GM13976 (cell line): ENCODE results near the gene PRDX2.
"Not testable (repeated sequence)": the region's sequence is repeated elsewhere in the genome, so short reads cannot be mapped to it uniquely, and the experiment has no call there.

ENCODE experiments used
- DNase-seq: peaks from one replicate; pipeline ENCODE4 v3.0.0; 2012; ENCODE audit warnings: low spot score
- in situ Hi-C: fragments of 300-500 bp; cut with MboI; formaldehyde crosslinking; loops from one replicate; pipeline ENCODE4 v1.12.0; 2022; ENCODE audit warnings: low sequenced_read_pairs, mixed read lengths, inconsistent platforms; ENCODE audit not compliant: unreplicated experiment
- TF ChIP-seq, protein P1 (sequence below): IDR thresholded peaks from 2 replicates; pipeline ENCODE4 v1.5.1; 2012; ENCODE audit warnings: borderline replicate concordance, mild to moderate bottlenecking; ENCODE audit not compliant: insufficient read depth; ENCODE audit errors: extremely low read depth, missing control alignments, control extremely low read depth

PRDX2 gene

DNA sequence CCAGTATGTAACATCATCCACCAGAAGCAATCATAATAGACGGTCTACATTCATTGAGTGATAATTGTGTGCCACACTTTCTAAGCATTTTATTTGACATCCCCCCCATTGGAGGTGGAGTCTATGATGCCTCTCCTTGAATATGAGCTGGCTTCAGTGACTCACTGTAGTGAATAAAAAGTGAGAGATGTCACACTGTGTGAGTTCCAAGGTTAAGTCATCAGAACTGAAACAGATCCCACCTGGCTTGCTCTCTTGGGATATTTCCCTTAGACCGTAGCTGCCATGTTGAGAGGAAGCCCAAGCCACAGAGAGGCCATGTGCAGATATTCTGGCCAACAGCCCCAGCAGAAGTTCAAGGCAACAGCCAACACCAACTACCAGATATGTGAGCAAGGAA lies 20.2 kb upstream of the PRDX2 start:
- TF ChIP-seq, protein P1, sequence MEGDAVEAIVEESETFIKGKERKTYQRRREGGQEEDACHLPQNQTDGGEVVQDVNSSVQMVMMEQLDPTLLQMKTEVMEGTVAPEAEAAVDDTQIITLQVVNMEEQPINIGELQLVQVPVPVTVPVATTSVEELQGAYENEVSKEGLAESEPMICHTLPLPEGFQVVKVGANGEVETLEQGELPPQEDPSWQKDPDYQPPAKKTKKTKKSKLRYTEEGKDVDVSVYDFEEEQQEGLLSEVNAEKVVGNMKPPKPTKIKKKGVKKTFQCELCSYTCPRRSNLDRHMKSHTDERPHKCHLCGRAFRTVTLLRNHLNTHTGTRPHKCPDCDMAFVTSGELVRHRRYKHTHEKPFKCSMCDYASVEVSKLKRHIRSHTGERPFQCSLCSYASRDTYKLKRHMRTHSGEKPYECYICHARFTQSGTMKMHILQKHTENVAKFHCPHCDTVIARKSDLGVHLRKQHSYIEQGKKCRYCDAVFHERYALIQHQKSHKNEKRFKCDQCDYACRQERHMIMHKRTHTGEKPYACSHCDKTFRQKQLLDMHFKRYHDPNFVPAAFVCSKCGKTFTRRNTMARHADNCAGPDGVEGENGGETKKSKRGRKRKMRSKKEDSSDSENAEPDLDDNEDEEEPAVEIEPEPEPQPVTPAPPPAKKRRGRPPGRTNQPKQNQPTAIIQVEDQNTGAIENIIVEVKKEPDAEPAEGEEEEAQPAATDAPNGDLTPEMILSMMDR = no peak
- no peak for DNase-seq
- in situ Hi-C loops = no loop called here

DNA sequence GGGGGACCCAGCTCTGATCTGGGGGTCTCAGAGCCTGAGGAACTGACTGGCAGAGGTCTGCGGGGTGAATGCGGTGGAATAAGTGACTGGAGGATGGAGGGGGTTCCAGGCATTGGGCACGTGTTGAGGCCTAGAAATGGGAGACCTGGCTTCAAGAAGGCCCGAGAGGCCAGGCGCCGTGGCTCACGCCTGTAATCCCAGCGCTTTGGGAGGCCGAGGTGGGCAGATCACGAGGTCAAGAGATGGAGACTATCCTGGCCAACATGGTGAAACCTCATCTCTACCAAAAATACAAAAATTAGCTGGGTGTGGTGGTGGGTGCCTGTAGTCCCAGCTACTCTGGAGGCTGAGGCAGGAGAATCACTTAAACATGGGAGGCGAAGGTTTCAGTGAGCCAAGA lies 16.2 kb upstream of the PRDX2 start:
- in situ Hi-C loops, DNase-seq: not testable (repeated sequence)

DNA sequence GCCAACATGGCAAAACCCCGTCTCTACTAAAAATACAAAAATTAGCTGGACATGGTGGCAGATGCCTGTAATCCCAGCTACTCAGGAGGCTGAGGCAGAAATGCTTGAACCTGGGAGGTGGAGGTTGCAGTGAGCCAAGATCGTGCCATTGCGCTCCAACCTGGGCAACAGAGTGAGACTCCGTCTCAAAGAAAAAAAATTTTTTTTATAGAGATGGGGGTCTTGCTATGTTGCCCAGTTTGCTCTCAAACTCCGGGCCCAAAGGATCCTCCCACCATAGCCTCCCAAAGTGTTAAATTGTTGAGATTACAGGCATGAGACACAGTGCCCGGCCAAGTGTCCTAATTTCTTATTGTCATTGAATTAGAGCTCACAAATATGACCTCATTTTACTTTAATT lies 15.6 kb upstream of the PRDX2 start:
- DNase-seq, in situ Hi-C loops: not testable (repeated sequence)

DNA sequence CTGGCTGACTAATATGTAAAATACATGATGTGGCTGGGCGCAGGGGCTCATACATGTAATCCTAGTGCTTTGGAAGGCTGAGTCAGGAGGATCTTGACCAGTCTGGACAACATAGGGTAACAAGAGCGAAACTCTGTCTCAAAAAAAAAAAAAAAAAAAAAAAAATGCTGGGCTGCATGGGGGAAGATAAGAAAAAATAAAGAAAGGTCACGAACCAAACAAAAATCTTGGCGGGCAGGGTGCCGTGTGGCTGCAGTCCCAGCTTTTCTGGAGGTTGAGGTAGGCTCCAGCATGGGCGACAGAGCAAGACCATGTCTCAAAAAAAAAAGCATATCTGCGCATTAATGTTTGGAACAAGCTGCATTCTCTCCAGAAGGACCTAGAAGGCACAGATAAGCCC lies 13.5 kb upstream of the PRDX2 start:
- TF ChIP-seq, protein P1 = no peak
- no peak for DNase-seq
- in situ Hi-C loops = no loop called here

DNA sequence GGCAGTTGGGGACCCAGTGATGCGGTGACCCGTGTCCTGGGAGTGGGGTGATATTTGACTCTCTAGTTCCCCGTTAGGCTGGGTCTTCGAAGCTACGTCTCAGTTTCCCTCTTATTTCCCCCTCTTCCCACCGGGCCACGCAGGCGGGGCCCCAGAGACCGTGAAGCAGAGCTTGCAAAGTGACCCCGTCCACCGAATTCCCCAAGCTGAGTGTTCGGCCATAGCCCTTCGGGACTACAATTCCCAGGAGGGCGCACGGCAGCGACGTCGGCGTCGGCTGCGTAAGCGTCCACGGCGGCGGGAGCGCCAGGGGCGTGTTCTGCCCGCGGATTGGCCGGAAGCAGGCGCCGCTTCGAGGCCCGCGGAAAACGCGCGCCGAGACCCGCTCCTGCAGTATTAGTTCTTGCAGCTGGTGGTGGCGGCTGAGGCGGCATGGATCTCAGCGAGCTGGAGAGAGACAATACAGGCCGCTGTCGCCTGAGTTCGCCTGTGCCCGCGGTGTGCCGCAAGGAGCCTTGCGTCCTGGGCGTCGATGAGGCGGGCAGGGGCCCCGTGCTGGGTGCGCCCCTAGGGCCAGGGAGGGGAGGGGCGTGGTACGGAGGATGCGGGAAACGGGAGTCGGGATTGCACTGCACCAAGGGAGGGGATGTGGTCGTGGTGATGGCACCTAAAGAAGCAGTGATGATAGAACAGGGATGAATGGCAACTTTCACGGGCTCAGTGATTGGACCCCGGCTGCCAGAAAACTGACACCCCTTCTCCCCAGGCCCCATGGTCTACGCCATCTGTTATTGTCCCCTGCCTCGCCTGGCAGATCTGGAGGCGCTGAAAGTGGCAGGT lies 4.9 kb upstream of the PRDX2 start, which contains the start of gene RNASEH2A:
TSS of gene RNASEH2A (plus strand) at position 343 of the 840 bp plus-strand sequence. CDS start at position 433, 90 bp downstream.
- in situ Hi-C loops = no loop called here
- TF ChIP-seq, protein P1 = no peak
- DNase-seq = peak; percentile 99

DNA sequence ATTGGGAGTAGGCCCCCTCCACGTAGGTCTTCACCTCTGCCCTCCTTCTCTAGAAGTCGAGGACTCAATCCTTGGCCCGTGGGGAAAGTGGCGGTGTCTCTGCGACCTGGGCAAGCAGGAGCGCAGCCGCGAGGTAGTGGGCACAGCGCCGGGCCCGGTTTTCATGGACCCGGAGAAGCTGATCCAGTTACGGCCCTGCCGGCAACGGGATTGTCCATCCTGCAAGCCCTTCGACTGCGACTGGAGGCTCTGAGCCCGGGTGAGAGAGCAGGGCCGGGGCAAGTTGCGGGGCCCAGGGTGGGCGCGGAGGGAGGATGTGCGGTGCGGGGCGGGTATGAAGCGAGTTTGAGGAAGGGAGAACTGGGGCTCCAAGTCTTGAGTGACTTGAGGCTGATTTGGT lies 2.5 kb upstream of the PRDX2 start:
- in situ Hi-C loops = no loop called here
- DNase-seq = no peak
- TF ChIP-seq, protein P1 = no peak

DNA sequence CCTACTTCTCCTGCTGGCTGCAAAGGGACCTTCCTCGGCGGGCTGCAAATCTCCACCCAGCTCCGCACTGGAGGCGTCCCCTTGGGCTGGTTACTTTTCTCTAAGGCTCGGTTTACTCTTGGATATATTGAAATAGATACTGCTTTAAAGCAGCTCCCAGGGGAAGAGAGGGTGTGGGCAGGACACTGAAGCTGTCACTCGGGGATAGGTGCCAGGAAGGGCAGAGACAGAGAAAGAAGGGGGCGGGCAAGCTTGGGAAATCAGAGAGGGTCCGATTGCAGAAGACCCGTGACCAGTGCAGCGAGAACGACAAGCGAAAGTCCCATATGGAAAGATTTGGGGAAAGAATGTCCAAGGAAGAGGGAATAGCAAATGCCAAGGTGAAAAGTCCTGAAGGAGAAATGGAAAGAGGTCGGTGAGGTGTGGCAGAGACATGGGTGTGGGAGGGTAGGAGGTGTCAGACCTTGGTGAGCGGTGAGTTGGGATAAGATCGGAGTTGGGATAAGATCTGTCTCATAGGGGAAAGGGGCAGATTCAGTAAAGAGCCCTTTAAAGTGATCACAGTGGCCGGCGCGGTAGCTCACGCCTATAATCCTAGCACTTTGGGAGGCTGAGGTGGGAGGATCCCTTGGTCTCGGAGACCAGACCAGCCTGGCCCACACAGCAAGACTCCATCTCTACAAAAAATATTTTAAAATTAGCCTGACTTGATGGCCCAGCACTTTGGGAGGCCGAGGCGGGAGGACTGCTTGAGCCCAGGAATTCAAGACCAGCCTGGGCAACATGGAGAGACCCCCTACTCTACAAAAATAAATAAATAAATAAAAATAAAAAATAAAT lies 887 bp upstream of the PRDX2 start:
- TF ChIP-seq, protein P1 = no peak
- DNase-seq = no peak
- in situ Hi-C loops = no loop called here
